T-helper 1 cell treated with Interleukin-12 subunit alpha and Interleukin-12 subunit beta and Interleukin-4 antibody, amounts not matched to agents 30 μg/mL and 1 μg/mL, for 36 hours (primary cell): Measurements from ENCODE around the gene GPS2.

Experiments used
- H3K27ac Mint-ChIP-seq: one replicate; pipeline ENCODE4 v1.8.0; 2021; ENCODE audit warnings: mild to moderate bottlenecking, mixed read lengths
- H3K27me3 Mint-ChIP-seq: one replicate; pipeline ENCODE4 v1.8.0; 2021; ENCODE audit warnings: low read depth, mixed read lengths
- H3K36me3 Mint-ChIP-seq: one replicate; pipeline ENCODE4 v1.8.0; 2021; ENCODE audit warnings: low read depth, mixed read lengths
- H3K4me1 Mint-ChIP-seq: one replicate; pipeline ENCODE4 v1.8.0; 2021; ENCODE audit warnings: low read depth, mixed read lengths
- H3K4me3 Mint-ChIP-seq: one replicate; pipeline ENCODE4 v1.8.0; 2021; ENCODE audit warnings: mild to moderate bottlenecking, moderate library complexity, mixed read lengths
- H3K9me3 Mint-ChIP-seq: one replicate; pipeline ENCODE4 v1.8.0; 2021; ENCODE audit warnings: mixed read lengths

Gene GPS2, protein sequence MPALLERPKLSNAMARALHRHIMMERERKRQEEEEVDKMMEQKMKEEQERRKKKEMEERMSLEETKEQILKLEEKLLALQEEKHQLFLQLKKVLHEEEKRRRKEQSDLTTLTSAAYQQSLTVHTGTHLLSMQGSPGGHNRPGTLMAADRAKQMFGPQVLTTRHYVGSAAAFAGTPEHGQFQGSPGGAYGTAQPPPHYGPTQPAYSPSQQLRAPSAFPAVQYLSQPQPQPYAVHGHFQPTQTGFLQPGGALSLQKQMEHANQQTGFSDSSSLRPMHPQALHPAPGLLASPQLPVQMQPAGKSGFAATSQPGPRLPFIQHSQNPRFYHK

DNA sequence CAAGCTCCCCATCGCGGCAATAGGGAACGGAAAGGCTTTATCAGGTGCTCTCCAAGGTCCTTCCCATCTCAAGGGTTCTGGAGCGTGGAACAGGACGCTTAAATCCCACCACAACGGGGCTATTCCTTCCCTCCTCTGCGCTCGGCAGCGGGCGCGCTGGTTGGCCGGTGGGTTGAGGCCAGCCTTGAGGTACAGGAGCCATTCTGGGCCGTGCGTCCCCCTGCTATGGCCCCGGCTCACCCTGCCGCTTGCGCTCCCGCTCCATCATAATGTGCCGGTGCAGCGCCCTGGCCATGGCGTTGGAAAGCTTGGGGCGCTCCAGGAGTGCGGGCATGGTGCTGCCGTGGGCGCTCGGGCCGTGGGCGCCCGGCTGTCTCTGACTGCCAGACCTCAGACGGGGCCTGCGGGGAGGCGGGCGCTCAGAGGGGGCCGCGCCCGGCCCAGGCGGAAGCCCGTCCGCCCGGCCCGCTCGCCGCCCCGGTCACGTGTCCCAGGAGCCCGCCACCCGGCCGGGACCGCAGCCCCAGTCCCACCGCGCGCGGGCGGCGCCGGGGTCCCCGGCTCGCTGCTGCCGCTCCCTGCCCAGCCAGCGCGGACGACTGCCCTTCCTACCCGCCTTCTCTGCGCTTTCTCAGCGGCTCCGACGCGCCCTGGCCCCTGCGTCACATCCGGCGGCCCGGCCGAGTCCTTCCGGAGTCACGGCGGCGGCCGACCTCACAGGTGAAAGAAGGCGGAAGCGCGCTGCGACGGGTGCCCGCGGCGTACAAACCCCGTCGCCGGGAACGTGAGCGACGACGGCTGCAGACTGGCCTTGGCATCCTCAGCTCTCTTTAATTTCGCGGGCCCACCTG is at the start of gene GPS2:
TSS of gene GPS2 (minus strand) at position 642 of the 851 bp plus-strand sequence. CDS start at position 334, 308 bp downstream.
- no peaks in the 10 kb centered on the region for H3K9me3 Mint-ChIP-seq
- no peaks in the 10 kb centered on the region for H3K27me3 Mint-ChIP-seq
- H3K4me1 Mint-ChIP-seq, result peaks cover 43% of the 10 kb centered on the region
- H3K36me3 Mint-ChIP-seq, result peaks cover 55% of the 10 kb centered on the region
- peak within 1 kb of the TSS; percentile 88 for H3K4me3 Mint-ChIP-seq
- H3K27ac Mint-ChIP-seq, result peak within 1 kb of the TSS; percentile 89

DNA sequence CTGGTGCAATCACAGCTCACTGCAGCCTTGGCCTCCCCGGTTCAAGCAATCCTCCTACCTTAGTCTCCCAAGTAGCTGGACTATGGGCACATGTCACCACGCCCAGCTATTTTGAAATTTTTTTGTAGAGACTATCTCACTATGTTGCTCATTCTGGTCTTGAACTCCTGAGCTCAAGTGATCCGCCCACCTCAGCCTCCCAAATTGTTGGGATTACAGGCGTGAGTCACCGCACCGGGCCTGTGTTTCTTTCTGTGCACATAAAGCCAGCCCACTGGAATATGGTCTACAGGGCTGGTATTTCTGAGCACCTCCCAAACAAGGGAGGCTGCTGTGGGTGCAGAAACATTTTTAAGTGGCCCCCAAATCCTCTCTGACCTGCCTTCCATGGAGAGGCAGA is 48.2 kb upstream of the GPS2 start:
- Mint-ChIP-seq H3K27me3 (peaks cover 3% of the 10 kb centered on the region), H3K27ac (no peak overlapping the region), H3K36me3 (no peaks in the 10 kb centered on the region), H3K4me1 (no peaks in the 10 kb centered on the region), H3K9me3 (no peaks in the 10 kb centered on the region), H3K4me3 (no peak overlapping the region)

DNA sequence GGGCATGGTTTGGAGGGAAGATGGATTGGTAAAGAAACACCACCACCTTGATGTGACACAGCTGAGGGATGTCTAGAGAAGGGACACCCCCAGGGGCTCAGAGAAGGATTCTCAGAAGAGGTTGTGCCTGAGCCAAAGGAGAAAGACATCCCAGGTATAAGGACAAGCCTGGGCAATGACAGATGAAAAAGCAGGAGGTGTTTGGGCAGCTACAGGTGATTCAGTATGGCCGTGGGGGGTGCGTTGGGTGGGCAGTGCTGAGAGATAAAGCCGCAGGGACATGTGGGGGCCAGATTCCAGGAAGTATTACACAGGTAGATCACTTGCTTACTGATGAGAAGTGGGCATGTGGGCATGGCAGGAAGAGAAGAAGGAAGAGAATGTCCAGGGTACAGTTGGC is 46.7 kb upstream of the GPS2 start:
- no peak overlapping the region for H3K4me3 Mint-ChIP-seq
- no peaks in the 10 kb centered on the region for H3K9me3 Mint-ChIP-seq
- H3K27me3 Mint-ChIP-seq, result no peaks in the 10 kb centered on the region
- H3K4me1 Mint-ChIP-seq, result no peaks in the 10 kb centered on the region
- H3K36me3 Mint-ChIP-seq, result no peaks in the 10 kb centered on the region
- no peak overlapping the region for H3K27ac Mint-ChIP-seq

DNA sequence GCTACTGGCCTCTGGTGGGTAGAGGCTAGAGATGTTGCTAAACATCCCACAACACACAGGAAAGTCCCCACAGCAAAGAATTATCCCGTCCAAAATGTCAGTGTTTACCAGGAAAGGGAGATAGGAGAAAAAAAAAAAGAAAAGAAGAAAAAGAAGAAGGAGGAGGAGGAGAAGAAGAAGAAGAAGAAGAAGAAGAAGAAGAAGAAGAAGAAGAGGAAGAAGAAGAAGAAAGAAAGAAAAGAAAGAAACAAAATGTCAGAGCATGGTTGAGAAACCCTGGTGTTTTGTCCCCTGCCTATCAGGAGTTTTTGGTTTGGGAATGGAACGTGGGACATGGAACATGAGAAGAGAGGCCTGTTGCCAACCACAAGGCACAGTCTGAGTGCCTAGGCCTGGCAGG is 42.2 kb upstream of the GPS2 start:
- no peak overlapping the region for H3K27ac Mint-ChIP-seq
- H3K36me3 Mint-ChIP-seq, result peaks cover 7% of the 10 kb centered on the region
- no peaks in the 10 kb centered on the region for H3K27me3 Mint-ChIP-seq
- H3K4me1 Mint-ChIP-seq, result peaks cover 27% of the 10 kb centered on the region
- no peaks in the 10 kb centered on the region for H3K9me3 Mint-ChIP-seq
- no peak overlapping the region for H3K4me3 Mint-ChIP-seq

DNA sequence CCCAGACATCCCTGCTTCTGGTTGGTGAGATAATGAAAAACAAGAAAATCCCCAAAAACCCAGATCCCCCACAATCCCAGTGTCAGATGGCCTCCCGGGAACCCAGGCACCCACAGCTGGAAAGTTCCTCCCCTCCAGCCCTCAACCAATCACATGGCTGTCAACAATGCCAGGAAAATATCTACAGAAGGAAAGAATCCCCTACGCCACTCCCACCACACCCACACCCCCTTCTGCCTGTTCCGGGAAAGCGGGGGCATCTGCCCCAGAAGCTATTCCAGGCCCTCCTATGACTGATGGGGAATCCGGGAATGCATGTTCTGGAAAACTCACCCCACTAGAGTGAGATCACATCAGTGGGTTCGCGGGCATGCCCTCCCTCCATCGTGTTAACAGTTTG is 41.6 kb upstream of the GPS2 start:
- H3K9me3 Mint-ChIP-seq, result no peaks in the 10 kb centered on the region
- H3K36me3 Mint-ChIP-seq, result peaks cover 8% of the 10 kb centered on the region
- peaks cover 28% of the 10 kb centered on the region for H3K4me1 Mint-ChIP-seq
- H3K4me3 Mint-ChIP-seq, result no peak overlapping the region
- H3K27me3 Mint-ChIP-seq, result no peaks in the 10 kb centered on the region
- peak overlapping the region; percentile 41 for H3K27ac Mint-ChIP-seq

DNA sequence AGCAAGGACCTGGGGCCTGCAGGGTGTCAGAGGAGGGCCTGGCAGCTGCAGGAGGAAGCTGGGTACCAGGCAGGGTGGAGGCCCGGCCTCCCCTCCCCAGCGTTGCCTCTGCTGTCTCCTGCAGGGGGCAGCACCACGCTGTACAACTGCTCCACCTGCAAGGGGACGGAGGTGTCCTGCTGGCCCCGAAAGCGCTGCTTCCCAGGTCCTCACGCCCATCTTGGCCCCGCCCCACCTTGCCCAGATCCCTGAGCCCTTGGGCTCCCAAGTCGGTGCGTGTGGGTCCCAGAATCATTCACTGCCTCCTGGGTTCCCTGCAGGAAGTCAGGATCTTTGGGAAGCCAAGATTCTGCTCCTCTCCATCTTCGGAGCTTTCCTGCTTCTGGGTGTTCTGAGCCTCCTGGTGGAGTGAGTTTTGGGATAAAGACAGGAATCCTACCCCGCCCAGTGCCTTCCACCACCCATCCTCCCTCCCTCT is 41.0 kb upstream of the GPS2 start:
- Mint-ChIP-seq H3K36me3 (peaks cover 11% of the 10 kb centered on the region), H3K27me3 (no peaks in the 10 kb centered on the region), H3K27ac (peak overlapping the region; percentile 36), H3K4me1 (peaks cover 31% of the 10 kb centered on the region), H3K9me3 (no peaks in the 10 kb centered on the region), H3K4me3 (no peak overlapping the region)

DNA sequence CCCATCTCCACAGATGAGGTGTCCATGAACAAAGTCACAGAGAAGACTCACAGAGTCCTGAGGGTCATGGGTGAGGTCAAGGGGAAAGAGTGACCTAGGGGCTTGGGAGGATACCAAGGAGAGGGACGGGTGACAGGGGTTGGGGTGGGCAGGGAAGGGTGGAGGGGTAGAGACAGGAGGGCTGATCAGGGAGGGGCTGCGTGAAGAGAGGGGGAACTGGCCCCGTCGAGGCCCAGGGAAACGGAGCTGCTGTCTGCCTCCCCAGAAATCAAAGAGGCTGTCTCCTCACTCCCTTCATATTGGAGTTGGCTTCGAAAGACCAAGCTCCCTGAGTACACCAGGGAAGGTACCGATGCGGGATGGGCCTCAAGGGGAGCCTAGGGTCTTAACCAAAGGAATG is 40.4 kb upstream of the GPS2 start:
- no peaks in the 10 kb centered on the region for H3K9me3 Mint-ChIP-seq
- no peak overlapping the region for H3K27ac Mint-ChIP-seq
- H3K4me1 Mint-ChIP-seq, result peaks cover 31% of the 10 kb centered on the region
- H3K36me3 Mint-ChIP-seq, result peaks cover 11% of the 10 kb centered on the region
- no peaks in the 10 kb centered on the region for H3K27me3 Mint-ChIP-seq
- H3K4me3 Mint-ChIP-seq, result no peak overlapping the region

DNA sequence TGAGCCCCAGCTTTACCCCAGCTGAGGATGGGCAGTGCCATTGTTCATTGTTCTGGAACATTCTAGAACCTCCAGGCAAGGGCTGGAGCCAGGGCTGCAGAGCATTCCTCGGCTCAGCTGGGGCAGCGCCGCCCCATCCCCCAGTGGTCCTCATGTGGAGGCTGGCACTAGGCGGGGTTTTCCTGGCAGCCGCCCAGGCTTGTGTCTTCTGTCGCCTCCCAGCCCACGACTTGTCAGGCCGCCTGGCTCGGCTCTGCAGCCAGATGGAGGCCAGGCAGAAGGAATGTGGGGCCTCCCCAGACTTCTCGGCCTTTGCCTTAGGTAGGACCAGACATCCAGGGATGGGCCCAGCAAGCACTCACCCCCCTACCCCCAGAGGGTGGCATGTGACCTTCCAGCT is 39.9 kb upstream of the GPS2 start, which contains the start of gene TMEM95:
TSS of gene TMEM95 (plus strand) at position 104 of the 400 bp plus-strand sequence. CDS start at position 153, 49 bp downstream.
- H3K27ac Mint-ChIP-seq, result peak within 1 kb of the TSS; percentile 86
- no peaks in the 10 kb centered on the region for H3K27me3 Mint-ChIP-seq
- H3K9me3 Mint-ChIP-seq, result no peaks in the 10 kb centered on the region
- H3K36me3 Mint-ChIP-seq, result peaks cover 11% of the 10 kb centered on the region
- peaks cover 33% of the 10 kb centered on the region for H3K4me1 Mint-ChIP-seq
- H3K4me3 Mint-ChIP-seq, result peak within 1 kb of the TSS; percentile 41

DNA sequence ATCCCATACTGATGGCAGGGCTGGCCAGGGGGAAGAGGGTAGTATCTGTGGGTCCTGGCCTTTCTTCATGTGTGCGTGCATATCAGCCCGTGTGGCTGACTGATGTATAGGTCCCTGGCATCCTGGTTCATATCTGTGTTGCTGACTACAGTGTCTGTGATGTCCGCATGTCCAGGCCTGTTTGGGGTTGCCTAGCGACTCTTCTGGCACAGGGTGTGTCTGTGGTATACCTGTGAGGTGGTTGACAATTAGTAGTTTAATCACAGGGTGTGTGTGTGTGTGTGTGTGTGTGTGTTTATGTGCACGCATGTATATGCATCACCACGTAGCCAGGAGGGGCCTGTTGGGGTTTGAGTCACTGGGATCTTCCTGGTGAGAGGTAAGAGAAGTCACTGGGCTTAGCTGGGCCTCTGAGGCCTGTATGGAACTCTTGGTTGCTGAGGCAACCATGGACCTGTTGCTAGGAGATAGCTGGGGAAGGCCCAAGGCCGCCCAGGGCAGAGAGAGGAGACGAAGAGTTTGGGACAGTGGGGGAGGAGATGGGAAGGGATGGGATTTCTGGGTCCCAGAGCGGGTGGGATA is 39.2 kb upstream of the GPS2 start:
- H3K36me3 Mint-ChIP-seq, result peaks cover 16% of the 10 kb centered on the region
- no peaks in the 10 kb centered on the region for H3K27me3 Mint-ChIP-seq
- peak overlapping the region; percentile 86 for H3K27ac Mint-ChIP-seq
- peak overlapping the region; percentile 41 for H3K4me3 Mint-ChIP-seq
- peaks cover 36% of the 10 kb centered on the region for H3K4me1 Mint-ChIP-seq
- H3K9me3 Mint-ChIP-seq, result no peaks in the 10 kb centered on the region

DNA sequence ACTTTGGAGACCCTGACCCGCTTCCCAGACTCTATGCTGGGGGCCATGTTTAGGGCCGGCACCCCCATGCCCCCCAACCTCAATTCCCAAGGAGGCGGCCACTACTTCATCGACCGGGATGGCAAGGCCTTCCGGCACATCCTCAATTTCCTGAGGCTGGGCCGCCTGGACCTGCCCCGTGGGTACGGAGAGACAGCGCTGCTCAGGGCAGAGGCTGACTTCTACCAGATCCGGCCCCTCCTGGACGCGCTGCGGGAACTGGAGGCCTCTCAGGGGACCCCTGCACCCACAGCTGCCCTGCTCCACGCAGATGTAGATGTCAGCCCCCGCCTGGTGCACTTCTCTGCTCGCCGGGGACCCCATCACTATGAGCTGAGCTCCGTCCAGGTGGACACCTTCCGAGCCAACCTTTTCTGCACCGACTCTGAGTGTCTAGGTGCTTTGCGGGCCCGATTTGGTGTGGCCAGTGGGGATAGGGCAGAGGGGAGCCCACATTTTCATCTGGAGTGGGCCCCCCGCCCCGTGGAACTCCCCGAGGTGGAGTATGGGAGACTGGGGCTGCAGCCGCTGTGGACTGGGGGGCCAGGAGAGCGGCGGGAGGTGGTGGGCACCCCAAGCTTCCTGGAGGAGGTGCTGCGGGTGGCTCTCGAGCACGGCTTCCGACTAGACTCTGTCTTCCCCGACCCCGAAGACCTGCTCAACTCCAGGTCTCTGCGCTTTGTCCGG is 37.9 kb upstream of the GPS2 start:
- no peaks in the 10 kb centered on the region for H3K9me3 Mint-ChIP-seq
- peak overlapping the region; percentile 82 for H3K27ac Mint-ChIP-seq
- H3K27me3 Mint-ChIP-seq, result no peaks in the 10 kb centered on the region
- peak overlapping the region; percentile 87 for H3K4me3 Mint-ChIP-seq
- H3K4me1 Mint-ChIP-seq, result peaks cover 42% of the 10 kb centered on the region
- peaks cover 27% of the 10 kb centered on the region for H3K36me3 Mint-ChIP-seq

DNA sequence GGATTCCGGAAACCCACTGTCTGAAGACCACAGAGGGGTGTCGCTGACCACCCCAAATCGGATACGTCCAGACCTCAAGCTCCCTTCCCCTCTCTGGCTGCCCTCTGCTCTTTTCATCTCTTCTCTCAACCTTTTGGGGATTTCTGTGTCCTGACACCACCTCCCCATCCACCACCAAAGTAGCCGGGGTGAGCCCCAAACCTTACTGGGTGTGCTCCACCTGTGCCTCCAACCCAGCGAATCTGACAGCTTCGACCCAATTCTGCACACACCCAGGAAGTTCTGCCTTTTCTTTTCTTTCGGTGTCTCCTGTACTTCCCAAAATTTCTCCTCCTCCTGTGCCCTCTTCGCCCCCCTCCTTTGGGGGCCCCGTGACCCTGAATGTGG is 37.3 kb upstream of the GPS2 start:
- peaks cover 45% of the 10 kb centered on the region for H3K4me1 Mint-ChIP-seq

DNA sequence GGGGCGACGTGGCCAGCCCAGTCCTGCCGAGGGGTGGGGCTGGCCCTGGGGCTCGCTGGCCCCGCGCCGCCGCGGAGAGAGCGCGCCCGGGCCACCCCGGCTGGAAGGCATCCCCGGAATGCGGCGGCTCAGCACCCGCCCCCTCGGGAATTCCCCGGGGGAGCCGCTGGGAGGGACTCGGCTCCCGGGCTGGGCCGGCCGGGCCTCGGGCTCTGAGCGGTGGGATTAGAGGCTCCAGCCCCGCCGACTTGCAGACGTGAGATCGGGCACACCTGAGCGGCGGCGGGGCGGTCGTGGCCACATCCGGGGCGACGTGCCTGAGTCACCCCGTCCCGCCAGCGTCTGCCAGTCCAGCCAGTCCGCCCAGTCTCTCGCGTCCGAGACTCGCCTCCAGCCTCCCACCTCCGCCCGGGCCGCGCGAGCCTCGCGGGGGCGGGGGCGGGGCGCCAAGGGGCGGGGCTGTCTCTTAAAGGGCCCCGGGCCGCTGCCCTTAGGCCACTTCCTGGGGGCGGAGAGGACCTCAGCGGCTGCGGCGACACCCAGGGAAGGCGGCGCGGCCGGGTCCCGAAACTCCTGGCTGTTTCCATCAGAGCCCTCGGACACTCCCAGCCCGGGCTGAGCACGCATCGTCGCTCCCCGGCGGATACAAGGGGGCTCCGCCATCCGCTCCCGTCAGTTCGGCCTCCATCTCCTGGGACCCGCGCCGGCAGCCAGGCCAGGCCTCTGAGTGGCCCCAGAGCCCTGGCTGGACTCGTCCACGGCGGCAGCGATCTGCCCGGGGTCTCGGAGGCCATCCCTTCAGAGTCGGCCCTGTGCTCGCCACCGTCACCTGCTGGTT is 36.7 kb upstream of the GPS2 start, which contains the start of gene KCTD11:
TSS of gene KCTD11 (plus strand) at position 498 of the 838 bp plus-strand sequence.
- Mint-ChIP-seq H3K27ac (peak within 1 kb of the TSS; percentile 82), H3K36me3 (peaks cover 35% of the 10 kb centered on the region), H3K4me1 (peaks cover 49% of the 10 kb centered on the region), H3K9me3 (no peaks in the 10 kb centered on the region), H3K27me3 (no peaks in the 10 kb centered on the region), H3K4me3 (peak within 1 kb of the TSS; percentile 87)

More for the DNA sequence above, 37.3 kb upstream of the GPS2 start:
- H3K27ac Mint-ChIP-seq, result peak overlapping the region; percentile 82
- H3K36me3 Mint-ChIP-seq, result peaks cover 31% of the 10 kb centered on the region
- peak overlapping the region; percentile 87 for H3K4me3 Mint-ChIP-seq
- H3K27me3 Mint-ChIP-seq, result no peaks in the 10 kb centered on the region
- no peaks in the 10 kb centered on the region for H3K9me3 Mint-ChIP-seq

DNA sequence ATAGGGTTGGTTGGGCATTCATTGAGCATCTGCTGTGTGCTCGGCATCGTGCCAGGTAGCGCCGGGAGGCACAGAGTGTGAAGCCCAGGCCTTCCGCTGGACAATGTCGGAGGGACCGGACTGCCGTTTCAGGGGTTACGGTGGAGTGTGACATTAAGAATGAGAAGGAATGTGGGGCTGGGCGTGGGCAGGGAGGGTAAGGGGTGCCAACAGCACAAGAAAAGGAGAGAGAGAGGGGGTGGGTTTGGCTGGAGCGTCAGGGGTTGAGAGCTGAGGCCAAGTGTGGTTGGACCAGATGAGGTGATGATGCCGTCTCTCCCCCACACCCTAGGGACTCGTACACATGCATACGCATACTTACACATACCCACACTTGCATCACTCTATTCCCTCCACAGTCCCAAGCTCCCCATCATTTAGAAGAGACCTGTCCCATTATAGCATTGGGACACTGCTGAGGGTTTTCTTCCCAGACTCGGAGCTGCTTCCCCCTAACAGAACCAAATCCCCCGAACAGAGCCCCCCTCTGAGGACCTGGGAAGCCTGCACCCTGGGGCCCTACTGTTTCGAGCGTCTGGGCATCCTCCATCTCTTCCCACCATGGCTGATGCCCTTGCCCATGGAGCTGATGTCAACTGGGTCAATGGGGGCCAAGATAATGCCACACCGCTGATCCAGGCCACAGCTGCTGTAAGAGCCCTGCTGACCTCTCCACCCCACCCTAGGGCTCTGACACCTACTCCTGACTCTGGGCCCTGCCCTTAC is 33.5 kb upstream of the GPS2 start:
- Mint-ChIP-seq H3K4me1 (peaks cover 33% of the 10 kb centered on the region), H3K4me3 (no peak overlapping the region), H3K27ac (peak overlapping the region; percentile 57), H3K27me3 (no peaks in the 10 kb centered on the region), H3K36me3 (peaks cover 50% of the 10 kb centered on the region), H3K9me3 (no peaks in the 10 kb centered on the region)
